ENCODE data around the gene GALNT16. TPM values are rescaled to one million over a fixed set of nuclear protein-coding genes. Genes with fewer than 3 reads are reported as not detected.

GALNT16 gene
- polyA plus RNA-seq, 1 donor (not counting 4 experiments of a cell fraction or from before 2014, with no cell fraction given) = not detected

GRCh38 chr14:69232388-69232787 lies 27.6 kb upstream of the GALNT16 start:
- H3K9ac ChIP-seq (ENCODE audit: control insufficient read depth, extremely low read depth, insufficient read depth, low read length) = no peak overlapping the region
- no peaks in the 10 kb centered on the region for H3K4me1 ChIP-seq (ENCODE audit: control insufficient read depth, extremely low read depth, insufficient read depth, low read length)
- H3K27ac ChIP-seq (ENCODE audit: control insufficient read depth, insufficient read depth, low read length) = no peak overlapping the region
- no peaks in the 10 kb centered on the region for H3K9me1 ChIP-seq (ENCODE audit: control insufficient read depth, extremely low read depth, insufficient read depth, low read length)
- DNase-seq (ENCODE audit: low read depth, low spot score) (no peak), FAIRE-seq (peak; percentile 58)
- H3K9me3 ChIP-seq (ENCODE audit: control insufficient read depth, low read depth, low read length) = no peaks in the 10 kb centered on the region
- H3K79me2 ChIP-seq (ENCODE audit: control insufficient read depth, insufficient read depth, low read length) = no peaks in the 10 kb centered on the region
- no peak overlapping the region for H2AFZ ChIP-seq (ENCODE audit: control insufficient read depth, low read length)
- dilution Hi-C loops (cut with MboI; ENCODE audit: extremely low pct_ligation_motif_present, low sequenced_read_pairs) = no loop called here
- H3K36me3 ChIP-seq (ENCODE audit: control insufficient read depth in 2 of 2, extremely low read depth in 1 of 2, insufficient read depth in 2 of 2, low read length in 2 of 2) = peaks cover 12 to 24% of the 10 kb centered on the region in 2 experiments
- H3K27me3 ChIP-seq (ENCODE audit: control insufficient read depth, extremely low read depth, insufficient read depth, low read length) = no peaks in the 10 kb centered on the region
- no peak overlapping the region for H3K4me2 ChIP-seq (ENCODE audit: control insufficient read depth, extremely low read depth, insufficient read depth, low read depth, low read length)
- TF ChIP-seq, protein P1, sequence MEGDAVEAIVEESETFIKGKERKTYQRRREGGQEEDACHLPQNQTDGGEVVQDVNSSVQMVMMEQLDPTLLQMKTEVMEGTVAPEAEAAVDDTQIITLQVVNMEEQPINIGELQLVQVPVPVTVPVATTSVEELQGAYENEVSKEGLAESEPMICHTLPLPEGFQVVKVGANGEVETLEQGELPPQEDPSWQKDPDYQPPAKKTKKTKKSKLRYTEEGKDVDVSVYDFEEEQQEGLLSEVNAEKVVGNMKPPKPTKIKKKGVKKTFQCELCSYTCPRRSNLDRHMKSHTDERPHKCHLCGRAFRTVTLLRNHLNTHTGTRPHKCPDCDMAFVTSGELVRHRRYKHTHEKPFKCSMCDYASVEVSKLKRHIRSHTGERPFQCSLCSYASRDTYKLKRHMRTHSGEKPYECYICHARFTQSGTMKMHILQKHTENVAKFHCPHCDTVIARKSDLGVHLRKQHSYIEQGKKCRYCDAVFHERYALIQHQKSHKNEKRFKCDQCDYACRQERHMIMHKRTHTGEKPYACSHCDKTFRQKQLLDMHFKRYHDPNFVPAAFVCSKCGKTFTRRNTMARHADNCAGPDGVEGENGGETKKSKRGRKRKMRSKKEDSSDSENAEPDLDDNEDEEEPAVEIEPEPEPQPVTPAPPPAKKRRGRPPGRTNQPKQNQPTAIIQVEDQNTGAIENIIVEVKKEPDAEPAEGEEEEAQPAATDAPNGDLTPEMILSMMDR (optimal IDR thresholded peaks at IDR 0.05 in 1 of 3, IDR thresholded peaks at IDR 0.05 in 1 of 3, conservative IDR thresholded peaks at IDR 0.05 in 1 of 3; ENCODE audit: extremely low read depth in 1 of 3, insufficient read depth in 2 of 3, low read length in 3 of 3) = no peak
- TF ChIP-seq EZH2 (IDR thresholded peaks at IDR 0.05; ENCODE audit: low read length) = no peak
- H3K4me3 ChIP-seq (ENCODE audit: control insufficient read depth in 2 of 3, extremely low read depth in 1 of 3, insufficient read depth in 2 of 3, low read depth in 1 of 3, low read length in 3 of 3) = no peak overlapping the region
- H4K20me1 ChIP-seq (ENCODE audit: control insufficient read depth, extremely low read depth, insufficient read depth, low read length) = no peaks in the 10 kb centered on the region

GRCh38 chr14:69234106-69234505 lies 25.9 kb upstream of the GALNT16 start:
- H3K4me1 ChIP-seq (ENCODE audit: control insufficient read depth, extremely low read depth, insufficient read depth, low read length) = no peaks in the 10 kb centered on the region
- no peak for TF ChIP-seq EZH2 (IDR thresholded peaks at IDR 0.05; ENCODE audit: low read length)
- TF ChIP-seq, protein P1 (optimal IDR thresholded peaks at IDR 0.05 in 1 of 3, IDR thresholded peaks at IDR 0.05 in 1 of 3, conservative IDR thresholded peaks at IDR 0.05 in 1 of 3; ENCODE audit: extremely low read depth in 1 of 3, insufficient read depth in 2 of 3, low read length in 3 of 3) = no peak
- H3K9ac ChIP-seq (ENCODE audit: control insufficient read depth, extremely low read depth, insufficient read depth, low read length) = no peak overlapping the region
- peaks cover 17 to 28% of the 10 kb centered on the region in 2 experiments for H3K36me3 ChIP-seq (ENCODE audit: control insufficient read depth in 2 of 2, extremely low read depth in 1 of 2, insufficient read depth in 2 of 2, low read length in 2 of 2)
- H3K4me2 ChIP-seq (ENCODE audit: control insufficient read depth, extremely low read depth, insufficient read depth, low read depth, low read length) = no peak overlapping the region
- DNase-seq (ENCODE audit: low read depth, low spot score) = no peak
- no peaks in the 10 kb centered on the region for H4K20me1 ChIP-seq (ENCODE audit: control insufficient read depth, extremely low read depth, insufficient read depth, low read length)
- H3K27ac ChIP-seq (ENCODE audit: control insufficient read depth, insufficient read depth, low read length) = no peak overlapping the region
- H2AFZ ChIP-seq (ENCODE audit: control insufficient read depth, low read length) = no peak overlapping the region
- H3K79me2 ChIP-seq (ENCODE audit: control insufficient read depth, insufficient read depth, low read length) = no peaks in the 10 kb centered on the region
- no peak for FAIRE-seq
- no peaks in the 10 kb centered on the region for H3K9me3 ChIP-seq (ENCODE audit: control insufficient read depth, low read depth, low read length)
- no peak overlapping the region for H3K4me3 ChIP-seq (ENCODE audit: control insufficient read depth in 2 of 3, extremely low read depth in 1 of 3, insufficient read depth in 2 of 3, low read depth in 1 of 3, low read length in 3 of 3)
- H3K9me1 ChIP-seq (ENCODE audit: control insufficient read depth, extremely low read depth, insufficient read depth, low read length) = no peaks in the 10 kb centered on the region
- H3K27me3 ChIP-seq (ENCODE audit: control insufficient read depth, extremely low read depth, insufficient read depth, low read length) = no peaks in the 10 kb centered on the region
- dilution Hi-C loops (cut with MboI; ENCODE audit: extremely low pct_ligation_motif_present, low sequenced_read_pairs) = no loop called here
